ENCODE data around the gene CPB1.
"Not testable (repeated sequence)": the region's sequence is repeated elsewhere in the genome, so short reads cannot be mapped to it uniquely, and the experiment has no call there.

The CPB1 gene

DNA sequence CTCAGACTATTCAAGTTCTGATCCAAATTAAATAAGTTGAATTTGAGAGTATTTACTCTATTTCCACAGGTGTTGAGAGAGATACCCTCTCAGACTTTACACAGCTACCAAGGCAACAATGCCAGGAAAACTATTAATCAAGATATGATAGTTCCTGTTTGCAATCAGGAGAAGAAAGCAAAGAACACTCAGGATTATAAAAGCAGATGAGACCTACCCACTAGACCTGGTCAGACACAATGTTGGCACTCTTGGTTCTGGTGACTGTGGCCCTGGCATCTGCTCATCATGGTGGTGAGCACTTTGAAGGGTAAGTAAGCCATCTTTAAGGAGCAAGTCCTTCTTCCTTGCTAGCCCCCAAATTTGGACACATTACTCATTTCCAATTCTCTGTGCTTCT lies at the start of gene CPB1:
CPB1 (plus strand) TSS at position 227 of the 400 bp plus-strand sequence; CDS start at position 240, 13 bp downstream.
- DNase-seq (ENCODE audit: low spot score) = no peak

DNA sequence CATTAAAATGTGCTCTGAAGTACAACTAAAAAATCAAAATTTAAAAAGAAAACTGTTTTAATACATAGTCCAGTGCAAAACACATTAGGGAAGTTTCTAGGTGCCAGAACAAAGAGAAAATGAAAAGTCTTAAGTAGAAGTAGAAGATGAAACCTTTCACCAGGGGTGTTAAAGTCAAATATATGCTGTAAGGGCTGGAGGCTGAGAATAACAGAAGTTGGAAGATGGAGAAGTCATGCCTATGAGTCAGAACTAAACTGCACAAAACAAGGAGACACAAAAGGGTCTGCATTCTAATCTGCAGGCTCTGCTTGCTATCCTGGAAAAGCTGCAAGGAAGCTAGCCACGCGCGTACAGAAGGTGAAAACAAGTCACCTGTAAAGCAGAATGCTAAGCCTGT lies 48.7 kb upstream of the CPB1 start:
- DNase-seq (ENCODE audit: low spot score) = no peak

DNA sequence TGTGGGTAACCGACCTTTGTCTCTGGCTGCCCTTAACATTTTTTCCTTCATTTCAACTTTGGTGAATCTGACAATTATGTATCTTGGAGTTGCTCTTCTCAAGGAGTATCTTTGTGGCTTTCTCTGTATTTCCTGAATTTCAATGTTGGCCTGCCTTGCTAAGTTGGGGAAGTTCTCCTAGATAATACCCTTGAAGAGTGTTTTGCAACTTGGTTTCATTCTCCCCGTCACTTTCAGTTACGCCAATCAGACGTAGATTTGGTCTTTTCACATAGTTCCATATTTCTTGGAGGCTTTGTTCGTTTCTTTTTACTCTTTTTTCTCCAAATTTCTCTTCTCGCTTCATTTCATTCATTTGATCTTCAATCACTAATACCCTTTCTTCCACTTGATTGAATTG lies 42.6 kb upstream of the CPB1 start:
- not testable (repeated sequence) for DNase-seq (ENCODE audit: low spot score)

DNA sequence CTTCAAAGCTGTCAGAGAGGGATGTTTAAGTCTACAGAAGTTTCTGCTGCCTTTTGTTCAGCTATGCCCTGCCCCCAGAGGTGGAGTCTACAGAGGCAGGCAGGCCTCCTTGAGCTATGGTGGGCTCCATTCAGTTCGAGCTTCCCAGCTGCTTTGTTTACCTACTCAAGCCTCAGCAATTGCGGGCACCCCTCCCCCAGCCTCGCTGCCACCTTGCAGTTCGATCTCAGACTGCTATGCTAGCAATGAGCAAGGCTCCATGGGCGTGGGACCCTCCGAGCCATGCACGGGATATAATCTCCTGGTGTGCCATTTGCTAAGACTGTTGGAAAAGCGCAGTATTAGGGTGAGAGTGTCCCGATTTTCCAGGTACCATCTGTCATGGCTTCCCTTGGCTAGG lies 41.5 kb upstream of the CPB1 start:
- DNase-seq (ENCODE audit: low spot score) = not testable (repeated sequence)

DNA sequence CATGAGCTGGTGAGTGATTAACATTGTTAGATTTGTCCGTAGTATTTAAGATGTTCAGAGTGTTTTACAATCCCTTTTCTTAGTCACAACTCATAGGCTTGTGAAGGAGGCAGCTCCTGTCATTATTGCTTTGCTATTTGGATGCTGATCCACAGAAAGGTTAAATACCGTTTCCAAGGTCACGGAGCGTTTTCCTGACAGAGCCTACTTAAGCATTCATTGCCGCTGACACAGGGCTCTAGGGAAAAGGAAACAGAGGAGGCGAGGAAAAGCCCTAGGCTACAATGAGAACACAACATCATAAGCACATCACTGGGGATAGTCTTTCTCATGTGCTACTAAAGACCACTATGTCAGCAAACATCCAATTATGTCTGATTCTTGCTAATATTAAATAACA lies 38.5 kb upstream of the CPB1 start:
- DNase-seq (ENCODE audit: low spot score) = no peak

DNA sequence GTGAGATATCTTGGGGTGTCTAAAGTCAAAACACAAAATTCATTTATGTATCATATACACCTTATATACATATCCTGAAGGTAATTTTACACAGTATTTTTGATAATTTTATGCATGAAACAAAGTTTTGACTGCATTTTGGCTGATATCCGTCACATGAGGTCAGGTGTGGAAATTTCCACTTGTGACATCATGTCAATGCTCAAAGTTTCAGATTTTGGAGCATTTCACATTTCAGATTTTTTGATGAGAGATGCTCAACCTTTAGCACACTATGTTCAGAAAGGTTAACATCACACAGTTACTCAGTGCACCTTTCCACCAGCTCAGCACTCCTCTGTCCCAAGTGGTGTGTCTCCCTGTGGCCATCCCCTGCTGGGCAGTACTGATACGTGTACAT lies 37.7 kb upstream of the CPB1 start:
- no peak for DNase-seq (ENCODE audit: low spot score)

DNA sequence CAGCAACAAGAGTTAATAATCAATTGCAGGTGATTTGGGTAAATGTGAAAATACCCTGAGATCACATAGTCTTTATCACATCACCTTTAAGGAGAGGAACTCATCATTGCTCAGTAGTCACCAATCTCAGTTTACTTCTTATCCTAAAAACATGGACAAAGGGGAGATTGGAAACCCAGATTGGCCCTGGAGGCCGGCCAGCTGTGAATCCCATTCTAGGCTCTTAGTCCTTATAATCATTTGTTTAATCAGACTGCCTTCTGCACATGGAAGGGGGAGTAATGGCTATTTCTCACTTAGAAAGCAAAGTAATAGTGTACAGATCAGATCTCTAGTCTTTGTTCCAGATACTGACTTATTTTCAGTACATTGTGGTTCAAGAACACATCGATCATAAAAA lies 37.2 kb upstream of the CPB1 start:
- DNase-seq (ENCODE audit: low spot score) = no peak

GRCh38 chr3:148790851-148791735 lies 36.5 kb upstream of the CPB1 start:
- DNase-seq (ENCODE audit: low spot score) = no peak

GRCh38 chr3:148791920-148792319 lies 35.7 kb upstream of the CPB1 start:
- DNase-seq (ENCODE audit: low spot score) = no peak

DNA sequence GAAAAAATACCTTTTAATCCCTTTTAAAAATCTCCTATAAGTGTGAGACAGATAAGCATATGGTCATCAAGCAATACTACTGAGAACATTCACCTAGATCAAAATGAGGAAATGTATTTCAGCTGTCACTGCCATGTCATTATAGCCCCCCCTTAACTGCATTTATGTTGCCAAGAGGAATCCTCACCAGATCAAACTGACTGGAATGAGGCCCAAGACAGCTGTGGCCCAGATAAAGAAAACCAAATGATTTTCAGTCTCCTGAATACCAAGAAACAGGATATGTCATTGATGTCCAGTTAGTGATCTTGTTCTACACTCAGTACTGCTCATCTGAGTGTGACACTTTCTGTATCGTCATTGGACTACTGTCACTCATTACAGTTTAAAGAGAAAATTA lies 35.1 kb upstream of the CPB1 start:
- no peak for DNase-seq (ENCODE audit: low spot score)

DNA sequence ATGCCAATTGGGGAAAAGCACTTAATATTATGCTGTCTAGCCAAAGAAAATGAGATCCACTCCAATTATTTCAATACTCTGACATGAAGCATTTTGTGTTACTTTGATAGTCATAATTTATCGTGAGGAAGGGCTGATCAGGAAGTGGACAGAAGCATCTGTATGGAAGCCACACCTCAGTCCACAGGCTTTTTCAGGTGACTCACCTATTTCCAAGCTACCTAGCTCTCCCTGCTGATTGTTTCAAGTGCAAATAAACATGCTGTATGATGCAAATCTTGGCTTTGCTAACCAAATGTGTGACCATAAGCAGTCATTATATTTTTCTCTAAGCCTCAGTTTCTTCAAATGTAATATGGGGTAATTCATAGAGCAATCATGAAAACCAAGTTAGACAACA lies 30.8 kb upstream of the CPB1 start:
- no peak for DNase-seq (ENCODE audit: low spot score)

DNA sequence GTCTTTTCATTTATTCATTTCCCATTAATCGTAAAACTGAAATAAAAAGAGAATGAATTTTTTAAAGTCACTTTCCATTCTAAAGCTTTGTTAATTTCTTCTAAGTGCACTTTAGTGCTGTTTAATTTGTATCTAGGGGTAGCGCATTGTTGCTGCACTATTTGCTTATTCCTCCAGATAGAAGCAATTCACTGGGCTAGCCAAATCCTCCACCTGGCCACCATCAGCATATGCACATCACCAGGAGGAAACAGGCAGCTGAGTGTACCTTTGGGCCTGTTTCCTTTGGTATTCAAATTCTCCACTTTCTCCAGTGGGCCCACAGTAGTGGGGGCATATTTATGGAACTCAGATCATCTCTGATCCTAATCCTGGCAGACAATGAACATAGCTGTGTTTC lies 29.8 kb upstream of the CPB1 start:
- no peak for DNase-seq (ENCODE audit: low spot score)

DNA sequence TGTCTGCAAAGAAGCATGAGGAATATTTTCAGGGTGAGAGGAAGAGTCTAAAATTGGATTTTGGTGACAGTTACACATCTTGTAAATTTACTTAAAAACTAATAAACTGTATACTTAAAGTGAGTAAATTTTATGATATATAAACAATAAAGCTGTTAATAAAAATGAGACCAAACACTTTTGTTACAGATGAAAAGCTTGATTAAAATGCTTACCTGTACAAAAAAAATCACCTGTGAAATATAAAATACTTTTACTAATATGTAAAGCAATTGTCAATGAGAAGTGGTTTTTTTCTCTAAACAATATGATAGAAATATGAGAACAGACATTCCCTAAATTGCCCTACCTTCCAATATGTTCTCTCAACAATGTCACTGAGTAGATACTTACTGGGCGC lies 27.2 kb upstream of the CPB1 start:
- no peak for DNase-seq (ENCODE audit: low spot score)

DNA sequence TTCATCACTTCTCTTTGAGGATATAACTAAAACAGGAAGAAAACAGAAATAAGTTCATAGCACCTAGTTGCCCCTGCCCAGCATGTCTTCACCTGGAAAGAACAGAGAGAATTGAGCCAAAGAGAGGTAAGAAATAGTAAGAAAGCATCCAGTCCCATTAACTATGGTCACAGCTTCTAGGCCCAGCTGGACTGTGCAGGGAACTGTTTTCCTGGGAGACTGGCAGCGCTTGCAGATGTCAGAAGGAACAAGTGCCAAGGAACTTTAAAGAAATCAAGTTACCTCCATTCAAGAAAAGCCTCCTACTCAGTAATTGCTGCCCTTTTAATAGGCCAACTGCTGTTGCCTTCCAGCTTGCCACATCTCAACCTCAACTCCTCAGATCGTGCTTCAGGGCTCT lies 17.8 kb upstream of the CPB1 start:
- no peak for DNase-seq (ENCODE audit: low spot score)

- DNase-seq (ENCODE audit: low spot score) = no peak
Observed at GRCh38 chr3:148815316-148816110, 12.1 kb upstream of the CPB1 start.

DNA sequence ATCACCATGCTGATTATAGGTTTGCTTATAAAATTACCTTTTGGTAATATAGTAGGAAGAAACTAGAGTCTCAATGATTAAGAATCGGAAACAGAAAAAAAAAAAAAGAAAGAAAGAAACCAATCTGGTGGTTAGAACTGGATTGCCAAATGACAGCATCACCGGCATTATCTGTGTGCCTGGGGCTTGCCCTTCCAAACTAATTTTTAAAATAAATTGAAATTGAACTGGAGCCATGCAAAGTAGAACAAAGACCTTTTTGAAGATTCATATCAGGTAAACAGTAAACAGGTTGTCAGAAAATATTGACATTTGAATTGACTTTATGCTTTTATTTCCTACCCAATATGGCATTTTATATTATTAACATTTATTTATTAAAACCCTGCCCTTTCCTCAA lies 11.2 kb upstream of the CPB1 start:
- DNase-seq (ENCODE audit: low spot score) = no peak

- DNase-seq (ENCODE audit: low spot score) = no peak
Observed at GRCh38 chr3:148816981-148817525, 10.6 kb upstream of the CPB1 start.

GRCh38 chr3:148820361-148821245 lies 7.0 kb upstream of the CPB1 start:
- no peak for DNase-seq (ENCODE audit: low spot score)

DNA sequence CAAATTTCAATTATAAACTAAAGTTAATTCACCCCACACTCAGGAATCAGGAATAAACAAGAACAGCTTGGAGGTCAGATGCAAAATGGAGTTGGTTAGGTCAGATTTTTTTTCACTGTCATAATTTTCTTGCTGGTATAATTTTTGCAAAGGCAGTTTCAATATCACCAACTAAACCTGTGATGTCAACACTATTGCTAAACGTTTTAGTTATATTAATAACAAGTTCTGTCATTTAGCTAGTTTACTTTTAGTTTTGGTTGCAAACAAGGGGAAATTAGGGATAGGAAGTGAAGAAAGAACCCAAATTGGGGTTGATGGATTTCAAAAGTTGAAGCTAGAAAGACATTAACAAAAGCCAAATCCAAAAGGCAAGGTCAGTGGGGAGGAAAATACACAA lies 4.6 kb upstream of the CPB1 start:
- DNase-seq (ENCODE audit: low spot score) = no peak

GRCh38 chr3:148825476-148825875 lies 2.1 kb upstream of the CPB1 start:
- no peak for DNase-seq (ENCODE audit: low spot score)

DNA sequence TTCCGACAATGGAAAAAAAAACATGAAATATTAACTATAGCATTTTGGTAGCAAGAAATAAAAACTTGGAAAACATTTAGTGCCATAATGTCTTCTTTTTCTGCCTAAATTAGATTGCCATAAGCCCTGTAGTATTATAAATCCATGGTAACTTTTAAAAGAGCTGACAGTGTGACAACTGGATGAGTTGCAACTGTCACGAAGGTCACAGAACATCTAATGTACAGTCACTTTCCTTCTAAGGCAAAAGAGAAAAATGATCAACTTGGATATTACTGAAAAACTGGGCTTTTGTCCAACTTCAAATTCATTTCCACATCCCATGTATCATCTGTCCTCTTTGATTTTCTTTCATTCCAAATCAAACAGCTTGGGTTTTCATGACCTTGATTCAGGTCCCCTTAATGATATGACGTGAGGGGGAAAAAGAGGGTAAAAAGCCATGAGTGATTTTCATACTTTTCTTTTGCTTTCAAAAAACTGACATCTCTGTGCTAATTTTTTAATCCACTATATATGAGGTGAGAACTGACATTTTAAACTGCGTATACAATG lies 602 bp downstream of the CPB1 start:
- no peak for DNase-seq (ENCODE audit: low spot score)

- DNase-seq (ENCODE audit: low spot score) = no peak
Observed at GRCh38 chr3:148829926-148830325, 2.3 kb downstream of the CPB1 start.

Data from hepatic stellate cell (primary cell).